Ovary (tissue), 9 donors: ENCODE data around the gene MEAK7. TPM values are rescaled to one million over a fixed set of nuclear protein-coding genes. Genes with fewer than 3 reads are reported as not detected.
A peak's percentile ranks its signal among the peaks of the same experiment; 100 is the strongest.

ENCODE experiments used
- DNase-seq, 5 donors: peaks; one replicate each; pipeline ENCODE4 v3.0.0-alpha.2; 2019 to 2020
- H3K27ac ChIP-seq, 2 donors: fragments of 200-600 bp; one replicate each; pipeline versions ENCODE4 v1.5.1 to v1.8.0; 2019 to 2022
- H3K27me3 ChIP-seq: fragments of 200-600 bp; one replicate; pipeline ENCODE4 v1.8.0; 2022
- H3K36me3 ChIP-seq: fragments of 200-600 bp; sonication (generic); one replicate; pipeline ENCODE4 v1.5.1; 2019
- H3K4me1 ChIP-seq: one replicate; pipeline ENCODE4 v1.8.1; 2013; ENCODE audit warnings: mild to moderate bottlenecking, moderate library complexity; ENCODE audit not compliant: insufficient read depth
- H3K4me3 ChIP-seq: fragments of 200-600 bp; sonication (generic); one replicate; pipeline ENCODE4 v1.5.1; 2017
- H3K9me3 ChIP-seq, 2 donors: fragments of 200-600 bp in 1 of 2; sonication (generic) in 1 of 2; one replicate each; pipeline versions ENCODE4 v1.5.1 to v1.8.1; 2013 to 2019; ENCODE audit warnings: mild to moderate bottlenecking in 1 of 2, moderate library complexity in 1 of 2
- CTCF ChIP-seq, 3 donors: fragments of 450-650 bp in 2 of 3; fragments of 200-600 bp in 1 of 3; IDR thresholded peaks; one replicate each; pipeline versions ENCODE4 v1.5.1 to v1.8.0; 2016 to 2022; ENCODE audit warnings: antibody characterized with exemption in 3 of 3, mild to moderate bottlenecking in 1 of 3
- EP300 ChIP-seq: sonication (generic); formaldehyde crosslinking; IDR thresholded peaks from one replicate; pipeline ENCODE4 v1.6.1; 2017; ENCODE audit warnings: antibody characterized with exemption
- POLR2A ChIP-seq: fragments of 450-650 bp; IDR thresholded peaks from one replicate; pipeline ENCODE4 v1.6.1; 2017; ENCODE audit warnings: antibody characterized with exemption, mild to moderate bottlenecking, moderate library complexity
- WGBS, 3 donors: extraction: QIAGEN DNeasy Blood & Tissue Kit in 1 of 3; methylation state at CpG; one replicate each; pipeline versions ENCODE4 v1.1.5 to v1.1.7; 2013 to 2017; 5-methylcytosine and 5-hydroxymethylcytosine counted together
- intact Hi-C, 4 donors: fragments of 100-400 bp; cut with DNase I; formaldehyde crosslinking; loops; one replicate each; pipeline versions ENCODE4 v1.11.0 to v1.15.1; 2022 to 2023
- polyA plus RNA-seq, 2 donors: library from polyadenylated mRNA; stranded (reverse); fragments of 200-250 nt in 1 of 2; fragments of 350-450 nt in 1 of 2; fragmentation: Illumina TruSeq in 1 of 2; extraction: RNeasy Lipid Tissue Mini Kit (QIAGEN cat#74804) in 1 of 2; gene quantifications; one replicate each; pipeline ENCODE4 v1.2.3, GENCODE V29; 2013 to 2014
- total RNA-seq, 7 donors: library from RNA; depleted of rRNA in 2 of 7; stranded (reverse); fragments of >200 nt in 2 of 7; fragmentation: NEBNext Ultra II Directional in 3 of 7; extraction: Animal tissue kit (Norgen Biotek cat#: 25700) in 3 of 7; gene quantifications; one replicate each; pipeline versions ENCODE4 v1.1.0 to v1.2.4, GENCODE V29; 2016 to 2023
- donor health status: DM: no; HTN: no; CAD: no; lungs with moderate emphysema.
- donor health status: DM: no; HTN: no; CAD: no.
- donor health status: Bipolar disorder and iron deficiency.
- donor health status: DM: yes; HTN: yes; CAD: no.
- donor health status: DM: no; HTN: no; CAD: no.
- donor health status: DM: yes; HTN: yes; CAD: no.

Gene MEAK7
- total and polyA plus RNA-seq, 9 donors: 6.6 to 23.0 (median 17.2) TPM

GRCh38 chr16:84462296-84463210 is 41.9 kb downstream of the MEAK7 start:
- Histone ChIP-seq H3K27me3 (no peaks in the 10 kb centered on the region), H3K36me3 (no peaks in the 10 kb centered on the region), H3K4me1 (no peaks in the 10 kb centered on the region), H3K27ac (no peak overlapping the region), H3K4me3 (no peak overlapping the region), H3K9me3 (peaks cover 0 to 3% of the 10 kb centered on the region in 2 donors)
- intact Hi-C loops: no loop called here
- peak in 1 of 5 donors; percentile 15 for DNase-seq
- TF ChIP-seq CTCF (IDR thresholded peaks at IDR 0.05): no peak
- no peak for TF ChIP-seq EP300
- TF ChIP-seq POLR2A: no peak
- 78 to 81% (median 80%) methylated on average over 23 to 24 of the region's 24 CpGs for WGBS, 3 donors

DNA sequence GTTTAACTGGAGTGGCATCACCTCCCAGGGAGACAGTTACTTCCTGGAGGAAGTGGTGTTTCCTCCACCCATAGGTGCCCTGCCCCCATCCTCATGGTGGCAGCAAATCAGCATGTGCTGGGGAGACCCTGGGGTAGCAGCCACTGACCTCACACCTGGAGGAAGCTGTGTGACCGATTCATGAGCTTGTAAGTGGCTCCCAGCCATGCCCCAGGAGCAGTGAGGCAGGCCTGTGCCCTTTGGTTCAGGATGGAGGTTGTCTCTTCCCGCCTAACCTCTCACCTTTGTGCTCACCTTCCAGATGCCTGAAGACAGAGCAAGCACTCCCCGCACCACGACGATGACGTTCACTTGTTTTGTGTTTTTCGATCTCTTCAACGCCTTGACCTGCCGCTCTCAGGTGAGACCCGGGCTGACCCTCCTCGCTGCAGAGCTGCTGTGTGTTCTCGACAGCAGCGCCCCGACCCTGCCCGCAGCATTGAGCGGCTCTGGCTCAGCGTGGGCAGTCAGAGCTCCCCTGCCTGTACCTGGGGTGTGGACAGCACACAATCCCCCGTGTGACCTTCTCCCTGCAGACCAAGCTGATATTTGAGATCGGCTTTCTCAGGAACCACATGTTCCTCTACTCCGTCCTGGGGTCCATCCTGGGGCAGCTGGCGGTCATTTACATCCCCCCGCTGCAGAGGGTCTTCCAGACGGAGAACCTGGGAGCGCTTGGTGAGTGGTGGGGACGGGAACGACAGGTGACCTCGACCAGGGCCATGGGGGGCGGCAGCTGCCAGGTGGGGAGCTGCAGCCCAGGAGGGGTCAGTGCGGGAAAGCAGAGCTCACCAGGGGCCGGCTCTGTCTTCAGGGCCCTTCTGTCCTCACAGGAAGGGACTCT is 42.8 kb downstream of the MEAK7 start:
- no peaks in the 10 kb centered on the region for H3K36me3 ChIP-seq
- no peaks in the 10 kb centered on the region for H3K9me3 ChIP-seq
- no peak overlapping the region for H3K27ac ChIP-seq
- no peaks in the 10 kb centered on the region for H3K4me1 ChIP-seq
- DNase-seq: peak in 1 of 5 donors; percentile 25
- TF ChIP-seq POLR2A (no peak), EP300 (no peak), CTCF (IDR thresholded peaks at IDR 0.05) (no peak)
- H3K4me3 ChIP-seq: no peak overlapping the region
- H3K27me3 ChIP-seq: no peaks in the 10 kb centered on the region
- intact Hi-C loops: no loop called here
- WGBS, 3 donors: 84 to 91% (median 88%) methylated on average over 30 of the region's 30 CpGs

DNA sequence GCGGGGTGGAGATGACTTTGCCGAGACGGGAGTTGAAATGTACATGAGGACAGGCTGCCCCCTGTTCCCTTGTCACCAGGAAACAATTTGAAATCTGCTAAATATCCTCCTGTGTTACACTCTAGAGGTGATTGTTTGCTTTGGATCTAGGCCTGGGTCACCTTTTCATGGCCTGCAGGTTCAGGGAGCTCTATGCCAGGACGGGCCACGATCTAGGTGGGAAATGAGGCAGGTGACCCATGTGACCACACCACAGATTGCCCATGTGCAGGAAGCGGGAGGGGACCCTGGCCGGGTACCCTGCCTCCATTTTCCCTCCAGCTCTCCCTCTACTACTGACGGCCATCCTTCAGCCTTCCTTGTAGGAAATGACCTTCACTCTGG is 43.4 kb downstream of the MEAK7 start:
- Histone ChIP-seq H3K4me3 (no peak overlapping the region), H3K9me3 (no peaks in the 10 kb centered on the region), H3K27ac (no peak overlapping the region), H3K4me1 (no peaks in the 10 kb centered on the region), H3K36me3 (no peaks in the 10 kb centered on the region), H3K27me3 (no peaks in the 10 kb centered on the region)
- intact Hi-C loops: no loop called here
- TF ChIP-seq EP300 (no peak), POLR2A (no peak)
- WGBS, 3 donors: 82 to 85% (median 84%) methylated on average over 8 of the region's 8 CpGs
- peak in 1 of 5 donors; percentile 17 for DNase-seq

DNA sequence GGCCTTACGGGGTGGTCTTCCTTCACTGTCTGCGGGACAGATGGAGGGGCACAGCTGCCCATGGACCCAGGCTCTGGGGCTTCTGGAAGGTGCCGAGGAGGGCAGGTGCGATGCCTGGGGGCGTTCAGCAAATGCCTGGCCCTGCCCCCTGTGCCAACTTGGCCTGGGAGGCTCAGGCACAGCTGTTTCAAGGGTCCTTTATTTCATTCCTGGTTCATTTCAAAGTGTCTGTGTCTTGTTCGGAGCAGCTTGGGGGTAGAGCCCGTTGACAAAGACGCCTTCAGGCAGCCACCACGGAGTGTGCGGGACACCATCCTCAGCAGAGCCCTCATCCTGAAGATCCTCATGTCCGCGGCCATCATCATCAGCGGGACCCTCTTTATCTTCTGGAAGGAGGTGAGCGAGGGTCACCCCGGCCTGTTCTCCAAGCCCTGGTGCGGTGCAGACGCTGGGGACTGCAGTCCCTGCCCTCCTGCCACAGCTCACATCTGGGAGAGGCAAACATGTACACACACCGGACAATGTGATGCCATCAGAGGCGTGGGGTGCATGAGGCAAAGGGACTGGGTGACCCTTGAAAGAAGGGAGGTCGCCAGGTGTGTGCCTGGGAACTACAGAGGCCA is 43.9 kb downstream of the MEAK7 start:
- Histone ChIP-seq H3K27me3 (no peaks in the 10 kb centered on the region), H3K4me3 (no peak overlapping the region), H3K36me3 (no peaks in the 10 kb centered on the region), H3K4me1 (no peaks in the 10 kb centered on the region), H3K9me3 (no peaks in the 10 kb centered on the region), H3K27ac (no peak overlapping the region)
- intact Hi-C loops: no loop called here
- TF ChIP-seq POLR2A (no peak), EP300 (no peak), CTCF (IDR thresholded peaks at IDR 0.05) (no peak)
- WGBS, 3 donors: 77 to 83% (median 79%) methylated on average over 20 of the region's 20 CpGs
- DNase-seq: peak in 1 of 5 donors; percentile 23
